Endothelial cell of umbilical vein (primary cell): Measurements from ENCODE around the gene SWSAP1.
"Not testable (repeated sequence)": the region's sequence is repeated elsewhere in the genome, so short reads cannot be mapped to it uniquely, and the experiment has no call there.

Source experiments
- CTCF ChIP-seq, 2 donors: IDR thresholded peaks; 1 replicate in 1 of 2; 2 replicates in 1 of 2; pipeline ENCODE4 v1.5.1; 2011; ENCODE audit warnings: low read length in 2 of 2, mild to moderate bottlenecking in 2 of 2, moderate library complexity in 2 of 2, control low read depth in 1 of 2, inconsistent platforms in 1 of 2, low read depth in 1 of 2; ENCODE audit not compliant: insufficient read depth in 1 of 2; ENCODE audit errors: extremely low read depth in 1 of 2
- EZH2 ChIP-seq: IDR thresholded peaks from 2 replicates; pipeline ENCODE4 v1.6.1; 2012; ENCODE audit warnings: borderline replicate concordance, low read depth, mild to moderate bottlenecking, moderate library complexity, low read length, inconsistent platforms; ENCODE audit not compliant: severe bottlenecking
- FOS ChIP-seq: IDR thresholded peaks from 2 replicates; pipeline ENCODE4 v1.6.1; 2011; ENCODE audit warnings: mild to moderate bottlenecking, low read length, moderate library complexity, borderline replicate concordance; ENCODE audit not compliant: insufficient read depth
- POLR2AphosphoS5 ChIP-seq: IDR thresholded peaks from 2 replicates; pipeline ENCODE4 v1.6.1; 2012; ENCODE audit warnings: low read depth, mild to moderate bottlenecking, control low read depth, low read length, moderate library complexity; ENCODE audit not compliant: insufficient read depth

GRCh38 chr19:11333838-11334237 is 40.6 kb upstream of the SWSAP1 start:
- TF ChIP-seq CTCF (IDR thresholded peaks at IDR 0.05; ENCODE audit: extremely low read depth in 1 of 2, insufficient read depth in 1 of 2, low read depth in 1 of 2, low read length in 2 of 2); EZH2; POLR2AphosphoS5; FOS: not testable (repeated sequence)
